EL (cell line): ENCODE results near the gene FBXO46.
A peak's percentile ranks its signal among the peaks of the same experiment; 100 is the strongest.
"Not testable (repeated sequence)": the region's sequence is repeated elsewhere in the genome, so short reads cannot be mapped to it uniquely, and the experiment has no call there.

Source experiments
- DNase-seq: peaks from one replicate; pipeline ENCODE4 v3.0.0-alpha.2; 2016

The FBXO46 gene

GRCh38 chr19:45765702-45766295, 35.1 kb upstream of the FBXO46 start:
- no peak for DNase-seq

GRCh38 chr19:45764945-45765701, 34.4 kb upstream of the FBXO46 start:
- DNase-seq = no peak

GRCh38 chr19:45764475-45764874, 33.8 kb upstream of the FBXO46 start:
- DNase-seq = no peak

GRCh38 chr19:45763691-45764294, 33.1 kb upstream of the FBXO46 start:
- DNase-seq = no peak

GRCh38 chr19:45762870-45763631, 32.4 kb upstream of the FBXO46 start:
- DNase-seq = no peak

GRCh38 chr19:45761714-45762113, 31.0 kb upstream of the FBXO46 start:
- no peak for DNase-seq

- no peak for DNase-seq
These were observed 28.2 kb upstream of the FBXO46 start for GRCh38 chr19:45758921-45759320.

- no peak for DNase-seq
These were observed 27.0 kb upstream of the FBXO46 start for GRCh38 chr19:45757695-45758094.

GRCh38 chr19:45754323-45754722, 23.6 kb upstream of the FBXO46 start:
- DNase-seq = no peak

GRCh38 chr19:45753548-45753947, 22.9 kb upstream of the FBXO46 start:
- DNase-seq = no peak

- DNase-seq = no peak
These were observed 21.9 kb upstream of the FBXO46 start for GRCh38 chr19:45752639-45753038.

- DNase-seq = not testable (repeated sequence)
These were observed 20.8 kb upstream of the FBXO46 start for GRCh38 chr19:45751483-45751882.

GRCh38 chr19:45747513-45747912, 16.8 kb upstream of the FBXO46 start:
- DNase-seq = no peak

- DNase-seq = peak; percentile 65
These were observed 16.2 kb upstream of the FBXO46 start for GRCh38 chr19:45746866-45747265.

GRCh38 chr19:45745606-45746005, 14.9 kb upstream of the FBXO46 start:
- no peak for DNase-seq

GRCh38 chr19:45742969-45743368, 12.3 kb upstream of the FBXO46 start:
- DNase-seq = no peak

- no peak for DNase-seq
These were observed 9.1 kb upstream of the FBXO46 start for GRCh38 chr19:45739498-45740439.

GRCh38 chr19:45733160-45733810, 2.6 kb upstream of the FBXO46 start, which contains the start of gene MEIOSIN:
MEIOSIN (plus strand) TSS chr19:45733439; CDS start chr19:45735377, 1,938 bp downstream.
- DNase-seq = no peak

GRCh38 chr19:45729800-45730290, 851 bp downstream of the FBXO46 start:
- peak; percentile 18 for DNase-seq

GRCh38 chr19:45728683-45729082, 2.0 kb downstream of the FBXO46 start:
- DNase-seq = not testable (repeated sequence)

GRCh38 chr19:45720065-45720464, 10.6 kb downstream of the FBXO46 start:
- DNase-seq = not testable (repeated sequence)
